ENCODE data around the gene ETFA.

DNA sequence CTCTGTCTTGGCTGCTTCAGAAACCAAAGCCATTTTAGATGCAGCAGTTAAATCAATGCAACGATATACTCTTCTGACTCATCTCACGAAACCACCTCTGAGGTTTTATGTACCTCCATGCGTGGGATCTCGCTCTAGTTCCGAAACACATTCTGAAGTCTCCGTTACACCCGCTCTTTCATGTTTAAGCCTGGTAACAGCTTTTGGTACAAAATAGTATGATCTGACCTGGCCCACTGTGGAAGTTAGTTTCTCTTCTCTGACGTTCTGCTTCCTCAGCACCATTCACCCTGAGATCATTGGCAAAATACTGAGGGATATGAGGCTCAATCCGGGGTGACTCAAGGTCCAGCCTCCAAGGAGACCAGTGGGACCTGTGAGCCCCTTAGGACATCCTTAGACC is 129.6 kb downstream of the ETFA start:
- TF ChIP-seq MAX (CRISPR knock-in tag; IDR thresholded peaks at IDR 0.05), result no peak
- TF ChIP-seq, protein P1, sequence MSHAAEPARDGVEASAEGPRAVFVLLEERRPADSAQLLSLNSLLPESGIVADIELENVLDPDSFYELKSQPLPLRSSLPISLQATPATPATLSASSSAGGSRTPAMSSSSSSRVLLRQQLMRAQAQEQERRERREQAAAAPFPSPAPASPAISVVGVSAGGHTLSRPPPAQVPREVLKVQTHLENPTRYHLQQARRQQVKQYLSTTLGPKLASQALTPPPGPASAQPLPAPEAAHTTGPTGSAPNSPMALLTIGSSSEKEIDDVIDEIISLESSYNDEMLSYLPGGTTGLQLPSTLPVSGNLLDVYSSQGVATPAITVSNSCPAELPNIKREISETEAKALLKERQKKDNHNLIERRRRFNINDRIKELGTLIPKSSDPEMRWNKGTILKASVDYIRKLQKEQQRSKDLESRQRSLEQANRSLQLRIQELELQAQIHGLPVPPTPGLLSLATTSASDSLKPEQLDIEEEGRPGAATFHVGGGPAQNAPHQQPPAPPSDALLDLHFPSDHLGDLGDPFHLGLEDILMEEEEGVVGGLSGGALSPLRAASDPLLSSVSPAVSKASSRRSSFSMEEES (CRISPR knock-in tag; IDR thresholded peaks at IDR 0.05), result no peak
